CD4-positive, alpha-beta T cell treated with Interferon alpha-2 for 1 hour (primary cell): ENCODE results near the gene RUFY4.
A peak's percentile ranks its signal among the peaks of the same experiment; 100 is the strongest.
"Not testable (repeated sequence)": the region's sequence is repeated elsewhere in the genome, so short reads cannot be mapped to it uniquely, and the experiment has no call there.

Source experiments
- DNase-seq, 2 donors: peaks; one replicate each; pipeline ENCODE4 v3.0.0-alpha.2; 2020 to 2022

The RUFY4 gene

DNA sequence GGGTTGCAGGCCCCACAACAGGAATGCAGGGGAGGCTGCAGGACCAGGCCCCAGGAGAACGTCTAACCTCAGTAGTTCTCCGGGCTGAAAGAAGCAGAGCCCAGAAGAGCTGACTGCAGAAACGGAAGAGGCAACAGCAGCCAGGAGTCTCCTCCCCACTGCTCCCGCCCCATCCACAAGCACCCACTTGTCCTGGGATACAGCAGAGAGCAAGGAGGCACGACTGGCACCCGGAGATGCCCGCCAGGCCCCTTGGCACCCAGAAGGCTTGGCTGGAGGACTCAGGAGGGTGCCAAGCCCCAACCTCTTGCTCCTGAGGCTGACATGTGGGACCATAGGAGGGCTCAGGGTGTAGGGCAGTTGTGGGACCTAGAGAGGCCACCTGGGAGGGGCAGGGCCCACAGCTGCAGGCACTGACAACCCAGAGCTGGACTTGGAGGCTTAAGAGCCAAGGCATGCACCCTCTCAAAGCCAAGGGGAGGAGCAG lies 37.2 kb upstream of the RUFY4 start:
- DNase-seq: no peak

DNA sequence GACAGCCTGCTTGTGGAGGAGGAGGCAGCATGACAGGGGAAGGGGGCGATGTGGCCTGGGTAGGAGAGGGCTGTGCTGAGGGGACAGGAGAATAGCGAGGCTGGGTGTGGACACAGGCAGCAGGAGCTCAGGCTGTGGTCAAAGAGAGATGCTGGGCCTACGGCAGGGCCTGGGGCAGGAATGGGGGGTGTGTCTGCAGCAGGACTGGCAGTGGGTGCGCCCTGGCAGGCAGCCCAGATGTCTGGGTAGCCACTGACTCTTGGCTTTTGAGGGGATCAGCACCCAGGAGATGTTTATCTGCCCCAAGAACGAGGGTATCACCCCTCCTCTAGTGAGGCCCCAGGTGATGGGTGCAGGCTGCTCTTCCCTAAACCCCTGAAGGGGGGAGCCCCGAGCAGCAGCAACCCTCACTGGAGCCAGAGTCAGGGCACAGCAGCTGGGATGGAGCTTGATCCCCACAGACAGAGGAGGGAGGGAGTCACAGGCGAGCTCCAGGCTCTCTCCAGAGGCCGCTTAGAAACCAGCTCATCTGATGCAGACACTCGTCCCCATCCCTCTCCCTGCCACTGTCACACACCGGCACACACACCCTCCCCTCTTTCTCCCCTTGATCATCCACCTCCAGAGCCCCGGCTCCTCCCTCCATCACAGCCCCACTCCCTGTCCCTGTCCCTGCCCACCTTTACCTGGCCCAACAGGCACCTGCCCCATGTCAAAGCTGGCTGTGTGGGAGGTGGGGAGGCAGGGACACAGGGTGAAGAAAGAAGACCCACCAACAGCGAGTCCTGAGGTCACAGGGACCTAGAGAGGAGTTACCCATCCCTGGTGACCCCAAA lies 36.5 kb upstream of the RUFY4 start:
- no peak for DNase-seq

DNA sequence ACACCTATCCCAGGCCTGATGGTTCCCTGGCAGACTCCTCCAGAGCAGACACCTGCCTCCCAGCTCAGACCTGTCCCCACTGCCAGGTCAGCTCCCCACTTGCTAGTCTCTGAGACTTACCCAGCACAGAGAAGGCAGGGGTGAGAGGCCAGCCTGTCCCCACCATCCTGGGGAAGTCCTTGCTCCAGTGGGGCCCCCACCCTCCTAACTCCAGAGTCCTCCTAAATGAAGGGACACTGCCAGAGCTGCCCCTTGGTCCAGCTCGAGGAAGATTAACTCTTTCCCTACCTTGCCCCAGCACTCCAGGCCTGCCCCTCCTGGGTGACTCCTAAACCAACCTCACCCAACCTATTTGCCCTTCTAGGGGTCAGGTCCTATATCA lies 35.9 kb upstream of the RUFY4 start:
- DNase-seq: no peak

DNA sequence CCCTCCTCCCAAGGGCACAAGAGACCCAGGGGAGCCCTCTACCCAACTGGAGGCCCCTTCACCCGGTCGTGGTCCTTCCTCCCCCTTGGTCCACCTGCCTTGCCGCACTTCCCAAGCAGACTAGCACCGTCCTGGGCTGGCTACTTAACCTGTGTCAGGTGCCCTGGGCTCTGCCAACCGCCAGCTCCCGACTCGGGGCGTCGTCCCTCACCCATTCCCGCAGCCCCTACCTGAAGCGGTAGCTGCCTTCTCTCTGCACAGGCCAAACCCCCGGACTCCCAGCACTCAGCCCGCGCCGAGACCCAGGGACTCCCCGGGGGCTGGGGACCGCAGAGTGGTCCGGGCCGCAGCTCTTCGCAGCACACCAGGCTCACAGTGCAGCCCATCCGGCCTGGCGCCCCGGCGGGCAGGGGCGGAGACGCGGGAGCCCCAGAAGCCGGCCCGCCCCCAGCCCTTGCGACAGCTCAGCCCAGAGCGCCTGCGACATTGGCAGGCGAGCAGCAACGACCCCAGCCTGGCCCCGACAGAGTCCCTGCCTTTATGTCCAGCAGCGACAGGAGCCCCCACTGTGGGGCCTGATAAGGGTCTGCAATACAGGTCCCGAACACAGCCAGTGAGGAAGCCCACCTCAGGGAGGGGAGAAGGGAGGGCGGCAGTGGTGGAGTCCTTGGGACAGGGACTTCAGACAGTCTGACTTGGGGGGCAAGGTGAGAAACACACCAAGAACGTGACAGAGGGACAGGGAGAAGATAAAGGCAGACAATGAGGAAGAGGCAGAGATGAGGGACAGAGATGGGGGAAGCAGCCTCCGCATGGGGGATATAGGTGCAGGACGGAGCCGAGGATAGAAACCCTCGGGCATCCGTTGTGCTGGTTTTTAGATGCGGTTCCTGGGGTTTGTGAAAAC lies 35.2 kb upstream of the RUFY4 start:
- DNase-seq: no peak

DNA sequence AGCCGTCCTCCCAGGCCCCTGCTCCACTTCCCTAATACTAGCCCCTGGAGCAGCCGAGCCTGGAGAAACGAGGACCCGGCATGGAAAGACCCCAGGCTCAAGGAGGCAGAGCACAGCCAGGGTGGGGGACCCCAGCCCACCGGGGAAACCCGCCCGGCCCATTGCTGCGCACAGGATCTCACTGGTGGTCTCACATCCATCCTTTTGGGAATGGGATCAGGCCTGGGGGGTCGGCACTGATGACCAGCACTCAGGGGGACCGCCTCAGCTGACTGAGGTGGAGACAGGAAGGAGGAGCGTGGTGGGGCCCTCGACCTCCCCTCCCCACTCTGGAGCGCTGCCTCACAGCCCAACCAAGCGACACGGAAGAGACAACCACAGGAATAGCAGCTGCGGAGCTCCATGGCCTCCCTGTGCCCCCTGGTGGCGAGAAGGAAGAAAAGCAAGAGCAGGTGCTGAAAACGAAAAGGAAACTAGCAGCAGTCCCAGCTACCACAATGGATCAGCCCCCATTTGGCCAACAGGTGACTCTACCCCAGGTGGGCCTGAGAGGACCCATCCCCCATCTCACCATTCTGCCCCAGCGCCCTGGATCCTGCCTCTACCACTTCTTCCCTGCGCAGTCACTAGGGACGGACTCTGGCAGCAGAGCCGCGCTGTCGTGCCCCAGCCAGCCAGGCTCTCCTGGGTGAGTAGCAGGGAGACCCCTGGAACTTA lies 34.4 kb upstream of the RUFY4 start:
- DNase-seq: peak; percentile 69 to 82

DNA sequence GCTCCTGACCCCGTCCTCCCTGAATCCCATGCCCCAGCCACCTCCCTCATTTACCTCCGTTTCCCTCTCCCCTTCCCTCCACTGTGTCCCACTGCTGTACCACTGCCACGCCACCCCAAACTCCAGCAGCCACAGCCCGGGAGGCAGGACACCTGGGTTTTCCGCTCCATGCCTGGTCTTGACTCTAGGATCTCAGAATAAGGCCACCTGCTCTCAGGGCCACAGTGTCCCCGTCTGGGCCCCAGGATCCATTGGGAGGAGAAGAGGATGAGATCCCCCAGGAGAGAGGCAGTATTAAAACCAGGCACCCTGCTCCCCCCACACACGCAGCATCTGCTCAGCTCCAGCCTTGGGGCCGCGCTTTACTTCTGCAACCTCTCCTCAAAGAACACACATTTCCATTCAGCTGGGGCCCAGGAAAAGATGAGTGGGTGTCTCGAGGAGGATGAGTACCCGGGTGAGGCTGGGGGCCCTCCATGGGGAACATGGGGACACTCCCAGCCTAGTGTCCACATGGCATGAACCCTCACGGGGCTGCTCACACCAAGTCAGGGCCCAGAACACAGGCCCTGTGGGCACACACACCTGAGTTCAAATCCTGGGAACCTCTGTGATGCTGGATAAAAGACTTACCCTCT lies 33.5 kb upstream of the RUFY4 start:
- DNase-seq: no peak

DNA sequence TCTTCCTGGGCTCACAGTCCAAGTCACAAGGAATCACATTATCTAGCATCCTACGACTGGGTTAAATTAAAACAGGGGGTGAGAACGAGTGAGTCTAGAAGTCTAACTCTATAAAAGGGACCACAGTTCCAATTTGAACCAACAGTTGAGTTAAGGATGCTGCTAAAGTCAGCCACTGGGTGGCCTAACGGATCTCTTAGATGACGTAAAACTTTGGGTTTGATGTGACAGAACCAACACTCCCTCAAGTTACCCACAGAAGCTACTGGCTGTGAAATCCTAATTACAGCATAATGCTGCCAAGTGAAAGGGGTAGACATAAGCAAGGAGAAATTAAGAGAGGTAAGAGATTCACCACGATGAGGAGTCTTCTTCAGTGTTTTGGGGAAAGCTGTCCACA lies 32.7 kb upstream of the RUFY4 start:
- DNase-seq: no peak

- no peak for DNase-seq
Measured at GRCh38 chr2:218039171-218039570, 29.9 kb upstream of the RUFY4 start.

DNA sequence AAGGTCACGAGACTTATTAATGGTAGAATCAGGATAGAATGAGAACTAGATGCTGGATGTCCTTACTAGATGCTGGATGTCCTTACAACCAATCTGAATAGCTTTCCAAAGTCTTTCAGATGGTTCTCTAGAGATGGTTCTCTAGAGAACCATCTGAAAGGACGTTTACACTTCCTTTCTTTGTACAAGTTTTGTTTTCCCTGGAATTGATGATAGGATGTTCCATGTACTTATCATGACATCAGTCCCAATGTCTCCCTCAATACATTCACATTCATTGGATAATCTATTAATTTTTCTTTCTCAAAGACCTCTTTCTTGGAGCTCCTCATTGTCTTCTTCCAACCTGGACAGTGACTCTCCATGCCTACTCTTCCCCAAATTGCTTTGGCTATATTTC lies 28.2 kb upstream of the RUFY4 start:
- no peak for DNase-seq

DNA sequence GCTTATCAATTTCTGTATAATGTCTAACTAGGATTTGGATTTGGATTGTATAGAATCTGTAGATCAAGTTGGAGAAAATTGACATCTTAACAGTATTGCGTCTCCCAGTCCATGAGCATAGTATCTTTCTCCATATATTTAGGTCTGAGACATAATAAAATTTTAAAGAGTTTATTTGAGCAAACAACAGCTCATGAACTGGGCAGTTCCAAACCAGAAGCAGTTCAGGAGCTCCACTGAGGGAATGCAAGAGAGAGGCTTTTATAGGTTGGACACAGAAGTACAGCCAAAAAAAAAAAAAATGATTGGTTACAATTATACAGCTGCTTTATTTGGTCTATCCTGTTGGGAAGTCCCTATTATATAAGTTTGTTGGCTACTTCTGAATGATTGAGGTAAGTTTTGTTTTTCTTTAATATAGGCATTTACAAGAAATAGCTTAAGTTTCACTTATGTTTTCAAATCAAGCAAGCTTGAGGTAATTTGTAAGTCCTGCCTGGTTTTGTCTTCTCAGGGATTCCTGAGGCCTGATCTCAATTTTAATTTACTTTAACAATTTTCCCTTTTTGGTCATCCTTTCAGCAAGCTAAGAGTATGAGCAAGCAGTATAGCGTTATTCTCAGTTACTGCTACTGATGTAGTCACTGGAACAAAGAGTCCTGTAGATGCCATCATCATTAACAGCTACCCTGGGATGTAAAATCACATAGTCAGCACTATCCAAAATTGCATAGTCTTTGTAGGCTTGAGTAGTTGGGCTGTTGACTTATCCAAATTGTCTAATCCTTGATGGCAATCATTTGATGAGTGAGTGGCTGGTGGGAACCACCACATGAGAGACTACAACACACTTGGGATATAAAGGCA lies 27.5 kb upstream of the RUFY4 start:
- peak in 1 of 2 donors; percentile 19 for DNase-seq

GRCh38 chr2:218043100-218043499 lies 26.0 kb upstream of the RUFY4 start:
- no peak for DNase-seq

DNA sequence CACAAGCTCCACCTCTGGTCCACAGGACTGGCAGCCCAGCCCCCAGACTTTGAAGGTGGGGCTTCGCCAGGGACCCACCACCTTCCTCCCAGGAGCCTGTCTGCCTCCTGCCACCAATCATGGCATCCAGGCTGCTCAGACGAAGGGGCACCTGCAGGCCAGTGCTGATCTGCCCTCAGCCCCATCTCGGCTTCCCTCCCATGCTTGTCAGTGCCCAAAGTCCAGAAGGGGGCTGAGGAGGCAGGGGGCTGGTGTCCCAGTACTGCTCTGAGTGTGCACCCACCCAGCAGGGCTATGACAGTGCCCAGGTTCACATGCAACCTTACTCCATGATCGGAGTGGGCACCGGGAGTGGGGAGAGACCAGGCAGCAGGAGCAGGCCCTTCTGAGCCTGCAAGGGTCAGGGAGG lies 25.3 kb upstream of the RUFY4 start:
- no peak for DNase-seq

DNA sequence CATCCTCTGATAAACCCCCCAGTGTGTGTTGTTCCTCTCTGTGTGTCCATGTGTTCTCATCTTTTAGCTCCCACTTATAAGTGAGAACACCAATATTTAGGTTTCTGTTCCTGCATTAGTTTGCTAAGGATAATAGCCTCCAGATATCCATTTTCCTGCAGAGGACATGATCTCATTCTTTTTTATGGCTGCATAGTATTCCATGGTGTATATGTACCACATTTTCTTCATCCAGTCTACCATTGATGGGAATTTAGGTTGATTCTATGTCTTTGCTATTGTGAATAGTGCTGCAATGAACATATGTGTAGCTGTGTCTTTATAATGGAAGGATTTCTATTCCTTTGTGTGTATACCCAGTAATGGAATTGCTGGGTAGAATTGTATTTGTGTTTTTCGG lies 24.5 kb upstream of the RUFY4 start:
- DNase-seq: not testable (repeated sequence)

GRCh38 chr2:218046238-218046637 lies 22.8 kb upstream of the RUFY4 start:
- peak in 1 of 2 donors; percentile 40 for DNase-seq

DNA sequence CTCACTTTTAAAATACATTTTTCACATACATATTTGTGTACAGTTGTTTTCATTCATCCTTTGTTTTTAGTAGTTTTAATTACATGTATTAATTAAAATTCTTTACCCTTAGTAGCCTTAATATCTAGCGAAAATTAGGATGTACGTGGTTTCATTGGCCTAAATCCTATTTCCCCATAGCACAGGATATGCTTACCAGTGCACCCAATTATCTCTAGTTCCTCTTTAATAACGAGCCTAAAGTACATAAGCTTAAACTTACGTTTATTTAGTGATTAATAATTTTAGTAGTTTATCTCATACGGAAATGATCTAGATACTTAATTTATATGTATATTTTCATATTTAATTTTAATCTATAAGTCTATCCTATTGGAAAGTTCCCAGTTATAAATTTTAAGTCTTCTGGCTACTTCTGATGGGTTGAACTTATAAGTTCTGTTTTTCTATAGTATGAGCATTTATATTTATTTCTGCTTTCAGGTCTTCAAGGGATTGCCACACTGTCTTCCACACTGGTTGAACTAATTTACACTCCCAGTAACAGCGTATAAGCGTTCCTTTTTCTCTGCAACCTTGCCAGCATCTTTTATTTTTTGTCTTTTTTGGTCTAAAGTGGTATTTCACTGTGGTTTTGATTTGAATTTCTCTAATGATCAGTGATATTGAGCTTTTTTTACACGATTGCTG lies 21.4 kb upstream of the RUFY4 start:
- no peak for DNase-seq

GRCh38 chr2:218051903-218052302 lies 17.1 kb upstream of the RUFY4 start:
- DNase-seq: no peak

DNA sequence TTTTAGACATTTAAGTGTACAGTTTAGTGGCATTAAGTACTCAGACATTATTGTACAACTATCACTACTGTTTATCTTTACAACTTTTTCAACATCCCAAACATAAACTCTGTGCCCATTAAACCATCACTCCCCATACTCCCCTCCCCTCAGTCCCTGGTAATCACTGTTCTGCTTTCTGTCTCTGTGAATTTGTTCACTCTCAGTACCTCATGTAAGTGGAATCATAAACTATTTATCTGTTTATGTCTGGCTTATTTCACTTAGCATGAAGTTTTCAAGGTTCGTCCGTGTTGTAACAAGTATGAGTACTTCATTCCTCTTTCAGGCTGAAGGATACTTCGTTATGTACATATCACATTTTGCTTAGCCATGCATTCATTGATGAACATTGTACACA lies 9.8 kb upstream of the RUFY4 start:
- DNase-seq: no peak

GRCh38 chr2:218060118-218060517 lies 8.9 kb upstream of the RUFY4 start:
- DNase-seq: no peak

- no peak for DNase-seq
Measured at GRCh38 chr2:218060950-218061660, 7.9 kb upstream of the RUFY4 start.

DNA sequence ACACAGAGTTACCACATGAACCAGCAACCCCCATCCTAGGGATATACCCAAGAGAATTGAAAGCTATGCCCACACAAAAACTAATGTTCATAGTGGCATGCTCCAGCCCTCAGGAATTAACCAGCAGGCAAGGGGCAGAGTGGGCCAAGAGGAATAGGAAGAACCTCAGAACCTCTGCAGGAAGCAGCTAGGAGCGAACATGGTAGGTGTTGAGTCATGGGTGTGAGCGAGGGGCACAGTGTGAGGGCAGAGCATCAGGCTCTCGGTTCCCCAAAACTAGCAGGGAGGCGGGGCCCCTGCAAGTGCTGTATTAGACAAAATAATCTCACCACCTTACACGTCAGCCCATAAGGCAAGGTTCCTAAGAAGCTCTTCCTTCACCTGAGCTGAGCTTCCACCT lies 5.6 kb upstream of the RUFY4 start:
- DNase-seq: peak; percentile 9 to 57
